HL-60 (cell line): ENCODE results near the gene KCND2.

Experiments
- DNase-seq, 2 experiments: peaks; one replicate each; pipeline ENCODE4 v3.0.0-alpha.2; 2010 to 2020; ENCODE audit warnings: low read depth in 1 of 2, low spot score in 1 of 2
- H3K27ac ChIP-seq: fragments of 250-450 bp; sonication (Bioruptor Pico); replicated peaks from 2 replicates; pipeline ENCODE4 v1.5.1; 2020; ENCODE audit warnings: mild to moderate bottlenecking, moderate library complexity
- H3K27me3 ChIP-seq: fragments of 250-450 bp; sonication (Bioruptor Pico); 2 replicates; pipeline ENCODE4 v1.5.1; 2021; ENCODE audit warnings: mild to moderate bottlenecking, moderate library complexity; ENCODE audit not compliant: insufficient read depth, poor library complexity, severe bottlenecking
- H3K4me3 ChIP-seq: replicated peaks from 2 replicates; pipeline ENCODE4 v1.5.1; 2011; ENCODE audit warnings: mild to moderate bottlenecking, control low read depth, low read length; ENCODE audit not compliant: insufficient read depth
- GABPA ChIP-seq: IDR thresholded peaks from 2 replicates; pipeline ENCODE4 v1.6.1; 2012; ENCODE audit warnings: low read depth
- POLR2AphosphoS5 ChIP-seq: IDR thresholded peaks from 2 replicates; pipeline ENCODE4 v1.6.1; 2012; ENCODE audit warnings: low read depth
- SPI1 ChIP-seq: IDR thresholded peaks from 2 replicates; pipeline ENCODE4 v1.6.1; 2012; ENCODE audit warnings: low read depth, mild to moderate bottlenecking, borderline replicate concordance
- TF ChIP-seq, protein P1 (sequence below): IDR thresholded peaks from one replicate; pipeline ENCODE4 v1.5.1; 2011; ENCODE audit warnings: low read length, control low read depth, inconsistent platforms; ENCODE audit not compliant: insufficient read depth
- TF ChIP-seq, protein P2 (sequence below): IDR thresholded peaks from 2 replicates; pipeline ENCODE4 v1.6.1; 2012; ENCODE audit warnings: low read depth; ENCODE audit not compliant: insufficient replicate concordance

The KCND2 gene

DNA sequence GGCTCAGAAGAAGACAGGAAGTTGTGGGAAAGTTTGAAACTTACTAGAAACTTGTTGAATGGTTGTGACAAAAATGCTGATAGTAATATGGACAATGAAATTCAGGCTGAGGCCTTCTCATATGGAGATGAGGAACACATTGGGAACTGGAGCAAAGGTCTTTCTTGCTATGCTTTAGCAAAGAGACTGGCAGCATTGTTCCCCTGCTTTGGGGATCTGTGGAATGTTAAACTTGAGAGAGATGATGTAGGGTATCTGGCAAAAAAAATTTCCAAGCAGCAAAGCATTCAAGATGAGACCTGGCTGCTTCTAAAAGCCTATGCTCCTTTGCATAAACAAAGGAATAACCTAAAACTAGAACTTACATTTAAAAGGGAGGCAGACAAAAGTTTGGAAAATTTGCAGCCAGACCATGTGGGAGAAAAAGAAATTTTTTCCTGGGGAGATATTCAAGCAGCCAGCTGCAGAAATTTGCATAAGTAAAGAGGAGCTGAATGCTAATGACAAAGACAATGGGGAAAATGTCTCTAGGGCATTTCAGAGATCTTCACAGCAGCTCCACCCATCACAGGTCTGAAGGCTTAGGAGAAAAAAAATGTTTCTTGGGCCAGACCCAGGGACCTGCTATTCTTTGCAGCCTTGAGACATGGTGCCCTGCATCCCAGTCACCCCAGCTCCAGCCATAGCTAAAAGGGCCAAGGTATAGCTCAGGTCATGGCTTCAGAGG lies 16.5 kb upstream of the KCND2 start:
- Histone ChIP-seq H3K27ac (no peak overlapping the region), H3K27me3 (no peaks in the 10 kb centered on the region), H3K4me3 (no peak overlapping the region)
- DNase-seq, result no peak
- TF ChIP-seq, protein P1, sequence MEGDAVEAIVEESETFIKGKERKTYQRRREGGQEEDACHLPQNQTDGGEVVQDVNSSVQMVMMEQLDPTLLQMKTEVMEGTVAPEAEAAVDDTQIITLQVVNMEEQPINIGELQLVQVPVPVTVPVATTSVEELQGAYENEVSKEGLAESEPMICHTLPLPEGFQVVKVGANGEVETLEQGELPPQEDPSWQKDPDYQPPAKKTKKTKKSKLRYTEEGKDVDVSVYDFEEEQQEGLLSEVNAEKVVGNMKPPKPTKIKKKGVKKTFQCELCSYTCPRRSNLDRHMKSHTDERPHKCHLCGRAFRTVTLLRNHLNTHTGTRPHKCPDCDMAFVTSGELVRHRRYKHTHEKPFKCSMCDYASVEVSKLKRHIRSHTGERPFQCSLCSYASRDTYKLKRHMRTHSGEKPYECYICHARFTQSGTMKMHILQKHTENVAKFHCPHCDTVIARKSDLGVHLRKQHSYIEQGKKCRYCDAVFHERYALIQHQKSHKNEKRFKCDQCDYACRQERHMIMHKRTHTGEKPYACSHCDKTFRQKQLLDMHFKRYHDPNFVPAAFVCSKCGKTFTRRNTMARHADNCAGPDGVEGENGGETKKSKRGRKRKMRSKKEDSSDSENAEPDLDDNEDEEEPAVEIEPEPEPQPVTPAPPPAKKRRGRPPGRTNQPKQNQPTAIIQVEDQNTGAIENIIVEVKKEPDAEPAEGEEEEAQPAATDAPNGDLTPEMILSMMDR, result no peak
- TF ChIP-seq, protein P2, sequence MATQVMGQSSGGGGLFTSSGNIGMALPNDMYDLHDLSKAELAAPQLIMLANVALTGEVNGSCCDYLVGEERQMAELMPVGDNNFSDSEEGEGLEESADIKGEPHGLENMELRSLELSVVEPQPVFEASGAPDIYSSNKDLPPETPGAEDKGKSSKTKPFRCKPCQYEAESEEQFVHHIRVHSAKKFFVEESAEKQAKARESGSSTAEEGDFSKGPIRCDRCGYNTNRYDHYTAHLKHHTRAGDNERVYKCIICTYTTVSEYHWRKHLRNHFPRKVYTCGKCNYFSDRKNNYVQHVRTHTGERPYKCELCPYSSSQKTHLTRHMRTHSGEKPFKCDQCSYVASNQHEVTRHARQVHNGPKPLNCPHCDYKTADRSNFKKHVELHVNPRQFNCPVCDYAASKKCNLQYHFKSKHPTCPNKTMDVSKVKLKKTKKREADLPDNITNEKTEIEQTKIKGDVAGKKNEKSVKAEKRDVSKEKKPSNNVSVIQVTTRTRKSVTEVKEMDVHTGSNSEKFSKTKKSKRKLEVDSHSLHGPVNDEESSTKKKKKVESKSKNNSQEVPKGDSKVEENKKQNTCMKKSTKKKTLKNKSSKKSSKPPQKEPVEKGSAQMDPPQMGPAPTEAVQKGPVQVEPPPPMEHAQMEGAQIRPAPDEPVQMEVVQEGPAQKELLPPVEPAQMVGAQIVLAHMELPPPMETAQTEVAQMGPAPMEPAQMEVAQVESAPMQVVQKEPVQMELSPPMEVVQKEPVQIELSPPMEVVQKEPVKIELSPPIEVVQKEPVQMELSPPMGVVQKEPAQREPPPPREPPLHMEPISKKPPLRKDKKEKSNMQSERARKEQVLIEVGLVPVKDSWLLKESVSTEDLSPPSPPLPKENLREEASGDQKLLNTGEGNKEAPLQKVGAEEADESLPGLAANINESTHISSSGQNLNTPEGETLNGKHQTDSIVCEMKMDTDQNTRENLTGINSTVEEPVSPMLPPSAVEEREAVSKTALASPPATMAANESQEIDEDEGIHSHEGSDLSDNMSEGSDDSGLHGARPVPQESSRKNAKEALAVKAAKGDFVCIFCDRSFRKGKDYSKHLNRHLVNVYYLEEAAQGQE, result no peak
- TF ChIP-seq POLR2AphosphoS5 (no peak), SPI1 (no peak), GABPA (no peak)

DNA sequence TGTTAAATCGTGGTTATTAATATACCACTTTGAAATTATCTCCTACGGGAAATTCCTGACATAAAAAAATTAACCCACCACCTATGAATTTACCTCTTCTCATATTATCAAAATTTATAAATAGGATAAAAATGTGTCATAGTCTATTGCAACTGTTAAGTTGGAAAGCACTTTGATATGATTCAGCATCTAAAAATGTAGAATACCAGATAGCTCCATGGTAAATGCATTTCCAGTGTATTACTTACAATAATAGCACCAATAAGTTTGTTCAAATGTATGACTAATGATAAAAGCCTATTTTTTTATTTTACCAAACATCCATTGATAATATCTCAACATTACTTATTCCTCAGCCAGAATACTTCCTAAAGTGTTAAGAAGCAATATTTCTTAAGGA lies 13.6 kb upstream of the KCND2 start:
- Histone ChIP-seq H3K4me3 (no peak overlapping the region), H3K27me3 (no peaks in the 10 kb centered on the region), H3K27ac (no peak overlapping the region)
- TF ChIP-seq, protein P1, result no peak
- TF ChIP-seq, protein P2, result no peak
- no peak for TF ChIP-seq GABPA
- no peak for TF ChIP-seq SPI1
- no peak for TF ChIP-seq POLR2AphosphoS5
- DNase-seq, result no peak

DNA sequence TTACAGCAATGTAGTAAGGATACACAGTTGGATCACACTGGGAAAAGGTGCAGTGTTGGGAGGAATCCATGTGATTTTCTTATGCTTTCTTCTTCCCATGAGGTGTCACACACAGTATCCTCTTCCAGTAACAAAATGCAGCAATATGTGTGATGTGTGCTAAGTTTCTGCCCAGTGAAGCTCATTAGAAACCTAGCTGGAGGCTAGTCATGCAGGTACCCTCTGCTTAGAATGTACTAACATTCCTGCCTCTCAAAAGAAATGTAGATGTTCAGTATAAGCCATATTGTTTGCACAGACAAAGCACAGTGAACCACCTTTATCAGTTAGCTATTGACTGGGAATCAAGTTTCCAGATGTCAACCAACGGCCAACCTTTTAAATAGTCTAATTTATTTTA lies 12.9 kb upstream of the KCND2 start:
- no peak overlapping the region for H3K4me3 ChIP-seq
- no peak overlapping the region for H3K27ac ChIP-seq
- no peaks in the 10 kb centered on the region for H3K27me3 ChIP-seq
- TF ChIP-seq SPI1, result no peak
- TF ChIP-seq POLR2AphosphoS5, result no peak
- TF ChIP-seq, protein P2, result no peak
- no peak for TF ChIP-seq GABPA
- TF ChIP-seq, protein P1, result no peak
- no peak for DNase-seq
